Activated CD8-positive, alpha-beta memory T cell treated with anti-CD3 and anti-CD28 coated beads, Interleukin-2, amount 50 U/mL, for 1 hour (primary cell): ENCODE results near the gene ADAMTS2.

Experiments
- DNase-seq: peaks from one replicate; pipeline ENCODE4 v3.0.0-alpha.2; 2020; ENCODE audit errors: extremely low read depth

ADAMTS2 gene

DNA sequence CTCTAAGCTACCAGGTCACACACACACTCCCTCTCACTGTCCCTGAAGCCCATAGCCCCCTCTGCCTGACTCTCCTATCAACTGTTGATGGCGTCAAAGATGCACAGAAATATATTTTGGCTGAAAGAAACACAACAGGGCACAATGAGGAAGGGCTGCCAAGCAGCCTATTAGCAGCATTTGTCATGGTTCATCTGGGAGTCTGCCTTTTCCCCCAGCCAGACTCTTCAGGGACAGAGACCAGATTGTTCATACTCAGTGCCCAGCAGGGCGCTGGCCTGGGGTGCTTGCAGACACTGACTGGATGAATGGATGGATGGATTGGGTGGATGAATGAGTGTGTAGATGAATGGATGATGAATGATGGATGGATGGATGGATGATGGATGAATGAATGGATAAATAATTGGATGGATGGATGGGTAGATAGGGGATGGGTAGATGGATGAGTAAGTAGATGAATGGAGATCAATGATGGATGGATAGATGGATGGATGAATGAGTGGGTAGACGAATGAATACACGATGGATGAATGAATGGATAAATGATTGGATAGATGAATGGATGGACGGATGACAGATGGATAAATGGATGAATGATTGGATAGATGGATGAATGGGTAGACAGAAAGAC, 90.5 kb downstream of the ADAMTS2 start:
- no peak for DNase-seq

DNA sequence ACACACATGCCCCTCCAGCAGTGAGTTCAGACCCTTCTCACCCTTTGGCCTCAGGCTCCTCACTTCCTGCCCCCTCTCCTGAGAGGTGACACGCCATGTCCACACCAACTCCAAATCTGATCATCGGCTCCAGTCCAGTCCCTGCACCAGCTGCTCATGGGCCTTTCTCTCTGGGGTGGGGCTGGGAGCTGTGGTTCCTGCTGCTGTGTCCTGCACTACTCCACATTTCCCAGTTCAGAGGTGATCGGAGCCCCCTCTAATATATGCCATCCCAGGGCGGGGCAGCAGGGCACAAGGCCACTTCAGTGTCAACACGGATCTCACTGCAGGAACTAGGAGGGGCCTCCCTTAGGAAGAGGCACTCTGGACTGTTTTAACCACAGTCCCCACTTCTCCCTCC, 91.5 kb downstream of the ADAMTS2 start:
- DNase-seq: no peak

- no peak for DNase-seq
Measured at GRCh38 chr5:179251276-179251969, 93.8 kb downstream of the ADAMTS2 start.

DNA sequence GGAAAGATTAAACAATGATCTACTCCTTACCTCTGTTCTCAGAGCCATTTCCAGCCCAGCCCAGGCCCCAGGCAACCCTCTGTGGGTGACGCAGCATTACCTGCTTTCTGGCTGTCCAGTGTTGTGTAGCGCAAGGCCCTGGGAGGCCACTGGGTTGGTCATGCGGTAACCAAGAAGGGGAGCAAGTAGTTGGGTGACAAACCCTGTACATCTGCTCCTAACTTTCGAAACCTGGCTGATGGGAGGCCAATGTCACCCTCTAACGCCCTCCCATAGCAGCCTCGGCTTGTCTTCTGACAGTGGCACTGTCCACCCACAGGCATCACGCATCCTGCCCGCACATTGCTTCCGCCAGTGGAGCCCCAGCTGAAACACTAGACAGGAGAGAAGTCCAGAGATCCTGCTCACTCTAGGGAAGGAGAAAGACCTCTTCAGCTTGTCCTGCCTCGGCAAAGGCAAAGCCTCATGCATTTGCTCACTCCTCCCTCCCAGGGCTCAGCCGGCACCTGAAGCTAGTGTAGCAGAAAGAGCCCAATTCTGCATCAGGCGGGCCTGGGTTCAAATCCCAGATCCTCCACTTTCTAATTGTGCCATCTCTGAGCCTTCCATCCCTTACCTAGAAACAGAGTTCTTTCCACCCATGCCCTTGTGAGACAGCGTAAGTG, 94.6 kb downstream of the ADAMTS2 start:
- DNase-seq: no peak

- DNase-seq: no peak
Measured at GRCh38 chr5:179246227-179246626, 99.0 kb downstream of the ADAMTS2 start.

- no peak for DNase-seq
Measured at GRCh38 chr5:179245031-179245430, 100.2 kb downstream of the ADAMTS2 start.

DNA sequence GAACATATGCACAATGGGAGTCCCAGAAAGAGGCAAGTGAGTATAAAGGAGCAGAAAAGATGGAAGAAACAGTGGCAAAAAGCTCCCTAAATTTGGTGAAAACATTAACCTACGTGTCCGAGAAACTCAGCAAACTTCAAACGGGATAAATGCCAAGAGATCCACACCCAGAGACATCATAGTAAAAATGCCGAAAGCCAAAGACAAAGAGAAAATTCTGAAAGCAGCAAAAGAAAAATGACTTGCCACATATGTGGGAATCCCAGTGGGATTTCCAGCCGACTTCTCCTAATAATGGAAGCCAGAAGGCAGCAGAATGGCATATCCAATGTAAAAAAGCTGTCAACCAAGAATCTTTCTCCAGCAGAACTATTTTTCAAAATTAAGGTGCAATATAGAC, 101.2 kb downstream of the ADAMTS2 start:
- DNase-seq: no peak

GRCh38 chr5:179243333-179243732, 101.9 kb downstream of the ADAMTS2 start:
- no peak for DNase-seq

- DNase-seq: no peak
Measured at GRCh38 chr5:179242676-179243075, 102.6 kb downstream of the ADAMTS2 start.

- no peak for DNase-seq
Measured at GRCh38 chr5:179241764-179242370, 103.4 kb downstream of the ADAMTS2 start.

GRCh38 chr5:179241175-179241574, 104.1 kb downstream of the ADAMTS2 start:
- DNase-seq: no peak

- DNase-seq: no peak
Measured at GRCh38 chr5:179240561-179240960, 104.7 kb downstream of the ADAMTS2 start.

- no peak for DNase-seq
Measured at GRCh38 chr5:179239256-179240135, 105.8 kb downstream of the ADAMTS2 start.

- no peak for DNase-seq
Measured at GRCh38 chr5:179238628-179238970, 106.7 kb downstream of the ADAMTS2 start.

DNA sequence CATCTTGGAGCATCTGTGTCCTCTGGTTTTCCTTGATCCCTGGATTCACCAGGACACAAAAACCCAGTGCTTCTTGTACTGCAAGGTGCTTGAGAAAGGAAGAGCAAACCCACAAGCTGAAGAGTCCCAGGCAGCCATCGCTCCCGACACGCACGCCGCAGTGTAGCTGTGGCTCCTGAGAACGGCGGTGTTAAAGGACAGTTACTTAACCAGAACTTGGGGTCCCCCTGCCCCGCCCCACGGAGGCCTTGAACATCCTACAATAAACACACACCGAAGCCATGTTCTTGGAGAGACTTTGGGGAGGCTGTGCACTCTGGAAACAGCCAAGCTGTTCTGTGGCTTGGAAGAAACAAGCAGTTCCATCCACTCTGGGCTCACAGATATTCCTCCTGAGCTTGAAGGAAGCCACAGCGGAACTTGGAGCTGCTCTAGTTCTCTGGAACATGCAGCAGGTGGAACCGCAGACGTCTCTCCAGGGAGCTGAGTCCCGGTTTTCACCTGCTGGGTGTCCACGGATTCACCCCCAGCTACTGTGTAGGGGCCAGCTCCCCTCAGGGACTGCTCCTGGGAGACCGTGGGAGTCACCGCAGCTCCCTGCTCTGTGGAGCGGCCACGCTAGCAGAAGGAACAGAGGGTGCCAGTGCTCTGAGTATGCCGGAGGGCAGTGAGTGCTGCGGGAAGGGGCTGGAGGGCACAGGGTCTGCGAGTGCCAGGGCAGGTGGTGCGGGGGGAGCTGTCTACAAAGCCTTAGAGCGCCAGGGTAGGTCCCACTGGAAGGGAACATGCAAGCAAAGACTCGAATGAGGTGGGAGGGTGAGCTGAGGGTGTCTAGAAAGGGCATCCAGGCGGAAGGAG, 107.3 kb downstream of the ADAMTS2 start:
- no peak for DNase-seq

DNA sequence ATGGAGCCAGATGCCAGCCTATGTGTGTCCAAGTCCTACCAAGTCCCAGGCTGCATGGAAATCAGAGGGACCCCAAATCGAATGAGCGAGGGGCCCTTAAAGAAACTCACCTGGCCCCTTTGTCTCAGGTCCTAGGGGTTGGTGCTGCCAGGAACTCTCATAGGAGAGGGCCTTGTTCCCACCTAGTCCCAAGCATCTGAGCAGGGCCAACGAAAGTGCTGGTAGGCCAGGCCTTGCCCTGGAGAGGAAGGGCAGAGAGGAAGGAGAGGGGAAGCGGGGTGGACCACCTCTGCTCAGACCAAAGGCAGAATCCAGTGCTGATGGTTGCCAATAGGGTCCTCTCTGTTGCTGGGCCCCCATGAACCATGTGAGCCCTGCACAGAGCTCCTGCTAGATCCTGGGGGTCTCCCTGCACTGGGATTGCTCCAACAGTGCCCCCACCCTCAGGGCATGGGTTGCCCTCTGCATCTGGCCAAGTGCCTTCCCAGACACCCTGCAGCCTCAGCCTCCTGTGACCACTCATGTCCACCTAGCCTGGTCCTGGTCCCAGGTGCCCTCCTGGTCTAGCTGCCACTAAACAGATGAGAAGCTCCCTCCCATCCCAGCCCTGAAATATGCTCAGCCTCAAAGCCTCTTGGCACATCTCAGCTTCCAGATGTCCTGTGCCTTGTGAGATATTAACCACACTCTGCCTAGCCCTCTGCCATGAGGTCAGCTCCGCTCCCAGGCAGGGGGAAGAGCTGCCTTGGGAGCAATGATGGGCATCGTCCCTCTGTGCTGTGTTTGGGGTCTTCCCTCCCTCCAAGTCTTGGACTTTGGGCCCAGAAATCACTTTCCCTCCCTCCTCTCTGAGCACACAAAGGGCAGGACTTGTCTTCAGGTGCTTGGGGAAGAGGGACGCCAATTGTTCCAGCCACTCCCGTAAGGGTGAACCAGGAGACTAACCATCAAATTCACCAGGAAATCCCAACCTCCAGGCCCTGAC, 109.6 kb downstream of the ADAMTS2 start:
- DNase-seq: no peak

DNA sequence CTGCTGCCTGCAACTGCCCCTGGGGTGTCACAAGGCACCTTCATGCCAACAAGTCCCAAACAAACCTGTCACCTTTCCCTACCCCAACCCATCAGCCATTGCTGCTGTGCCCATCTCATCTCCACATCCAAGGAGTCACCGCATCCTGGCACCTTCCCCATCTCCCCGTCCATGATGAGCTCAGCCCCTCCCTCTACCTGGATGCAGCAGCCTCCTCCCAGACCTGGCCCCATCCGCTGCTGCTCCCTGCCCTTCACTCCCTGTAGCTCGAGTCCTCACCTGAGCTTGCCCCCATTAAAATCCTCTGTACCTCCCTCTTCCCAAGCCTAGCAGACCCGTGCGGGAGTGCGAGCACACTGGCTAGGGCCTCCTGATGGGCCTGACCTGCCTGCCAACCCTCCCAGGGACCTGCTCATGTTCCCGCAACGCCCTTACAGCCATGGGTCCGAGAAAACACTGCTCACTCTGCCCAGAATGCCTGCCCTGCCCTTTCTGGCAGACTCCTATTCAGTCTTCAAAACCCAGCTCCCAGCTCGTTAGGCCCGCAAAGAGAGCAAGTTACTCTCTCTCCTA, 110.6 kb downstream of the ADAMTS2 start:
- no peak for DNase-seq

GRCh38 chr5:179233909-179234562, 111.2 kb downstream of the ADAMTS2 start:
- no peak for DNase-seq
